Measurements from ENCODE around the gene VIM. TPM values are rescaled to one million over a fixed set of nuclear protein-coding genes. Genes with fewer than 3 reads are reported as not detected.

VIM gene
- total and polyA plus RNA-seq, 4 experiments from 2014 or later = 309 to 696 (median 667) TPM

- peak overlapping the region in 2 of 7 donors; percentile 2 to 23 for H3K27ac Mint-ChIP-seq
- ChIA-PET POLR2A (ENCODE audit: partially characterized antibody) (interaction anchor here (0.6 to 1.2 kb wide), 2 partner anchors 11 to 357 kb away, joined by 3 to 4 read pairs; partner anchors contain the start of gene TRDMT1), CTCF (ENCODE audit: partially characterized antibody) (interaction anchor here (0.7 to 1.6 kb wide), 2 partner anchors 8 to 10 kb away, joined by 3 to 5 read pairs; partner anchors contain the start of gene TRDMT1)
- H3K27me3 ChIP-seq (ENCODE audit: insufficient read depth, low read length) = no peaks in the 10 kb centered on the region
- H3K9me3 ChIP-seq (ENCODE audit: control insufficient read depth in 1 of 2, low read length in 2 of 2) = no peaks in the 10 kb centered on the region
- no peak overlapping the region for H3K4me3 Mint-ChIP-seq
- intact Hi-C loops (cut with micrococcal nuclease) = no loop called here
- H3K27me3 Mint-ChIP-seq = no peaks in the 10 kb centered on the region
- peaks cover 0 to 6% (median 3%) of the 10 kb centered on the region in 4 donors for H3K4me1 Mint-ChIP-seq
- DNase-seq = no peak
- H3K4me3 ChIP-seq (ENCODE audit: low read length in 2 of 2) = no peak overlapping the region
- peaks cover 0 to 2% (median 0%) of the 10 kb centered on the region in 8 donors for H3K9me3 Mint-ChIP-seq
- no peak overlapping the region for H3K27ac ChIP-seq (ENCODE audit: low read depth, low read length)
- H3K4me1 ChIP-seq (ENCODE audit: insufficient read depth, low read length) = no peaks in the 10 kb centered on the region
- H3K36me3 ChIP-seq (ENCODE audit: insufficient read depth, low read length) = no peaks in the 10 kb centered on the region
- peaks cover 0 to 6% of the 10 kb centered on the region in 2 donors for H3K36me3 Mint-ChIP-seq
Measured at GRCh38 chr10:17190602-17191001, 37.4 kb upstream of the VIM start.

- H3K27me3 ChIP-seq (ENCODE audit: insufficient read depth, low read length) = no peaks in the 10 kb centered on the region
- POLR2A ChIA-PET (ENCODE audit: partially characterized antibody) = interaction anchor here (1.4 kb wide), 1 partner anchor 35 kb away, joined by 6 read pairs; no protein-coding TSS in a partner anchor
- H3K4me1 ChIP-seq (ENCODE audit: insufficient read depth, low read length) = peaks cover 4% of the 10 kb centered on the region
- Mint-ChIP-seq H3K27me3 (no peaks in the 10 kb centered on the region), H3K4me3 (peak overlapping the region in 1 of 8 donors; percentile 49), H3K4me1 (peaks cover 9 to 22% (median 13%) of the 10 kb centered on the region in 4 donors), H3K27ac (no peak overlapping the region), H3K9me3 (peaks cover 0 to 2% (median 0%) of the 10 kb centered on the region in 8 donors), H3K36me3 (peaks cover 0 to 6% of the 10 kb centered on the region in 2 donors)
- no peaks in the 10 kb centered on the region for H3K36me3 ChIP-seq (ENCODE audit: insufficient read depth, low read length)
- no peak for DNase-seq
- intact Hi-C loops (cut with micrococcal nuclease) = no loop called here
- no peak overlapping the region for H3K27ac ChIP-seq (ENCODE audit: low read depth, low read length)
- H3K4me3 ChIP-seq (ENCODE audit: low read length in 2 of 2) = no peak overlapping the region
- no peaks in the 10 kb centered on the region for H3K9me3 ChIP-seq (ENCODE audit: control insufficient read depth in 1 of 2, low read length in 2 of 2)
- CTCF ChIA-PET (ENCODE audit: partially characterized antibody) = no interaction called here
Measured at GRCh38 chr10:17195083-17195482, 33.0 kb upstream of the VIM start.

- no peaks in the 10 kb centered on the region for H3K9me3 ChIP-seq (ENCODE audit: control insufficient read depth in 1 of 2, low read length in 2 of 2)
- ChIA-PET CTCF (ENCODE audit: partially characterized antibody) (interaction anchor here (0.6 to 1.2 kb wide), 2 partner anchors 31 to 53 kb away, joined by 3 read pairs; no protein-coding TSS in a partner anchor), POLR2A (ENCODE audit: partially characterized antibody) (interaction anchor here (1.4 kb wide), 1 partner anchor 34 kb away, joined by 6 read pairs; no protein-coding TSS in a partner anchor)
- peaks cover 16 to 27% (median 19%) of the 10 kb centered on the region in 4 donors for H3K4me1 Mint-ChIP-seq
- H3K4me3 Mint-ChIP-seq = no peak overlapping the region
- H3K9me3 Mint-ChIP-seq = peaks cover 0 to 2% (median 0%) of the 10 kb centered on the region in 8 donors
- H3K36me3 ChIP-seq (ENCODE audit: insufficient read depth, low read length) = no peaks in the 10 kb centered on the region
- H3K36me3 Mint-ChIP-seq = peaks cover under 1 to 4% of the 10 kb centered on the region in 2 donors
- H3K27ac ChIP-seq (ENCODE audit: low read depth, low read length) = no peak overlapping the region
- no peak overlapping the region for H3K4me3 ChIP-seq (ENCODE audit: low read length in 2 of 2)
- peaks cover 13% of the 10 kb centered on the region for H3K4me1 ChIP-seq (ENCODE audit: insufficient read depth, low read length)
- no peak for DNase-seq
- no peaks in the 10 kb centered on the region for H3K27me3 Mint-ChIP-seq
- H3K27ac Mint-ChIP-seq = peak overlapping the region in 2 of 7 donors; percentile 26 to 38
- intact Hi-C loops (cut with micrococcal nuclease) = no loop called here
- no peaks in the 10 kb centered on the region for H3K27me3 ChIP-seq (ENCODE audit: insufficient read depth, low read length)
Measured at GRCh38 chr10:17196045-17196444, 32.0 kb upstream of the VIM start.

GRCh38 chr10:17196573-17196972, 31.5 kb upstream of the VIM start:
- intact Hi-C loops (cut with micrococcal nuclease) = no loop called here
- H3K27me3 Mint-ChIP-seq = no peaks in the 10 kb centered on the region
- no peaks in the 10 kb centered on the region for H3K9me3 ChIP-seq (ENCODE audit: control insufficient read depth in 1 of 2, low read length in 2 of 2)
- no peak for DNase-seq
- no peak overlapping the region for H3K27ac ChIP-seq (ENCODE audit: low read depth, low read length)
- peak overlapping the region in 3 of 7 donors; percentile 26 to 64 (median 38) for H3K27ac Mint-ChIP-seq
- peaks cover 14% of the 10 kb centered on the region for H3K4me1 ChIP-seq (ENCODE audit: insufficient read depth, low read length)
- H3K4me3 Mint-ChIP-seq = no peak overlapping the region
- no peak overlapping the region for H3K4me3 ChIP-seq (ENCODE audit: low read length in 2 of 2)
- no peaks in the 10 kb centered on the region for H3K36me3 ChIP-seq (ENCODE audit: insufficient read depth, low read length)
- peaks cover 0 to 9% of the 10 kb centered on the region in 2 donors for H3K36me3 Mint-ChIP-seq
- peaks cover 17 to 30% (median 21%) of the 10 kb centered on the region in 4 donors for H3K4me1 Mint-ChIP-seq
- ChIA-PET POLR2A (ENCODE audit: partially characterized antibody) (no interaction called here), CTCF (ENCODE audit: partially characterized antibody) (interaction anchor here (1.2 kb wide), 1 partner anchor 31 kb away, joined by 3 read pairs; no protein-coding TSS in a partner anchor)
- no peaks in the 10 kb centered on the region for H3K27me3 ChIP-seq (ENCODE audit: insufficient read depth, low read length)
- peaks cover 0 to 2% (median 0%) of the 10 kb centered on the region in 8 donors for H3K9me3 Mint-ChIP-seq

GRCh38 chr10:17199351-17199804, 28.7 kb upstream of the VIM start:
- CTCF ChIA-PET (ENCODE audit: partially characterized antibody) = interaction anchor here (1.1 to 3.5 kb wide), 4 partner anchors 20 to 371 kb away, joined by 3 to 60 read pairs (median 6); partner anchors contain the start of gene VIM
- POLR2A ChIA-PET (ENCODE audit: partially characterized antibody) = interaction anchor here (11.4 kb wide), 1 partner anchor 32 kb away, joined by 483 read pairs; the partner anchor contains the start of gene VIM
- H3K4me3 Mint-ChIP-seq = peak overlapping the region in 6 of 8 donors; percentile 1 to 91 (median 38)
- Histone ChIP-seq H3K4me3 (ENCODE audit: low read length in 2 of 2) (no peak overlapping the region), H3K27me3 (ENCODE audit: insufficient read depth, low read length) (no peaks in the 10 kb centered on the region), H3K36me3 (ENCODE audit: insufficient read depth, low read length) (no peaks in the 10 kb centered on the region), H3K4me1 (ENCODE audit: insufficient read depth, low read length) (peaks cover 17% of the 10 kb centered on the region), H3K27ac (ENCODE audit: low read depth, low read length) (no peak overlapping the region), H3K9me3 (ENCODE audit: control insufficient read depth in 1 of 2, low read length in 2 of 2) (no peaks in the 10 kb centered on the region)
- DNase-seq = no peak
- H3K27ac Mint-ChIP-seq = peak overlapping the region; percentile 24 to 99 (median 72)
- no peaks in the 10 kb centered on the region for H3K9me3 Mint-ChIP-seq
- peaks cover 0 to 9% of the 10 kb centered on the region in 2 donors for H3K36me3 Mint-ChIP-seq
- H3K4me1 Mint-ChIP-seq = peaks cover 21 to 45% (median 34%) of the 10 kb centered on the region in 4 donors
- intact Hi-C loops (cut with micrococcal nuclease) = no loop called here
- H3K27me3 Mint-ChIP-seq = no peaks in the 10 kb centered on the region

- H3K4me3 ChIP-seq (ENCODE audit: low read length in 2 of 2) = peak overlapping the region; percentile 72 to 89
- no peaks in the 10 kb centered on the region for H3K9me3 Mint-ChIP-seq
- peak overlapping the region; percentile 98 to 99 (median 99) for H3K27ac Mint-ChIP-seq
- no peaks in the 10 kb centered on the region for H3K27me3 ChIP-seq (ENCODE audit: insufficient read depth, low read length)
- peak overlapping the region; percentile 95 for H3K27ac ChIP-seq (ENCODE audit: low read depth, low read length)
- no peaks in the 10 kb centered on the region for H3K27me3 Mint-ChIP-seq
- H3K9me3 ChIP-seq (ENCODE audit: control insufficient read depth in 1 of 2, low read length in 2 of 2) = no peaks in the 10 kb centered on the region
- peaks cover 21 to 47% (median 36%) of the 10 kb centered on the region in 4 donors for H3K4me1 Mint-ChIP-seq
- H3K4me1 ChIP-seq (ENCODE audit: insufficient read depth, low read length) = peaks cover 19% of the 10 kb centered on the region
- H3K36me3 ChIP-seq (ENCODE audit: insufficient read depth, low read length) = no peaks in the 10 kb centered on the region
- ChIA-PET CTCF (ENCODE audit: partially characterized antibody) (interaction anchor here (1.0 to 3.5 kb wide), 10 partner anchors 10 to 372 kb away, joined by 3 to 60 read pairs (median 4); partner anchors contain the start of gene VIM), POLR2A (ENCODE audit: partially characterized antibody) (interaction anchor here (1.2 to 11.4 kb wide), 9 partner anchors 13 to 395 kb away, joined by 3 to 483 read pairs (median 13); partner anchors contain the start of genes RSU1 and VIM)
- intact Hi-C loops (cut with micrococcal nuclease) = loop anchor here (5.0 kb wide), 1 partner anchor 383 kb away; the partner anchor contains the start of gene RSU1
- peaks cover 0 to 9% of the 10 kb centered on the region in 2 donors for H3K36me3 Mint-ChIP-seq
- DNase-seq = peak in 1 of 5 donors; percentile 12
- peak overlapping the region; percentile 91 to 98 (median 95) for H3K4me3 Mint-ChIP-seq
Measured at GRCh38 chr10:17200001-17200911, 27.8 kb upstream of the VIM start.

Measured in CD4-positive, alpha-beta memory T cell (primary cell).